Stimulated activated CD8-positive, alpha-beta memory T cell treated with anti-CD3 and anti-CD28 coated beads, Interleukin-12 subunit alpha, Interleukin-12 subunit beta, amount 100 ng/mL, for 4 hours (primary cell): ENCODE data around the gene PDE6D.
A peak's percentile ranks its signal among the peaks of the same experiment; 100 is the strongest.

Source experiments
- DNase-seq: peaks from one replicate; pipeline ENCODE4 v3.0.0-alpha.2; 2020; ENCODE audit warnings: low read depth

PDE6D gene

DNA sequence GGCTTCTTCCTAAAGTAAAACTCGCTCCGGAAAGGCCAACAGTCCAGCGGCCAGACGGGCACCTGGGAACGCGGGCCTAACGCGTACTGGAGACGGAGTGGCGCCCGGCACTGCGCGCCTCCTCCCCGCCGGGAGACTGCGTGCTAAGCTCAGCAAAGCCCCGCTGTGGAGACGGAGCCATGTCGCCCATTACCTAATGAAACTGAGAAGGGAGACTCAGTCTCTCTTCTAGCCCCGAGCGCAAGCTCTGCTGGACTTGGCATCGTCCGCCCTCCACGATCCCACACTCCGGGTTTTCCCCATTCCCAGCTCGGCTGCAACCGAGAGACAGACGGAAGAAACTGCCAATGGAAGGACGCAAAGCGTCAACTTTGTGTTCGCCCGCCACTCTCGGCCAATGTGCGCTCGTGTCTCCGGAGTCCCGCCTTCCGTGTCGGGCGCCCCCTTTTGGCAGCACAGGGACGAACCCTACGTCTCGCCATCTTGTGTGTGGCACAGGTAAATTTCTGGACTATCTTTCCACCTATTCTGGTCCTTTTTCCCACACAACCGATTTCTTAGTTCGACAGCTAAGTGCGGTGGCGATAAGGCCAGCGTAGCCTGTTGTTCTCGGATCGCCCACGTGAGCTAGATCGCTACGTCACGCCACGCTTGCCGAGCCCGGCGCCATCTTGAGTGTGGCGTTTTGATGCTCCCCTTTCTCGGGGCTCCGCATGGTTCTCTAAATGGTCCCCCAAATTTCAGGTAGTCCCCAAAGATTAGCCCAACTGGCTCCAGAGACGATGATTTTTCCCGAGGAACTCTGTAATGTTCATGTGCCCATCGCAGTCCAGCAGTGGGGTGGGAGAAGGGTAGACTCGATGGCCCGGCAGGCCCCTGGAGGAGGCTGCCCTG is 74.1 kb downstream of the PDE6D start:
- DNase-seq = peak; percentile 91

- no peak for DNase-seq
Observed at GRCh38 chr2:231704017-231704416, 77.1 kb downstream of the PDE6D start.

DNA sequence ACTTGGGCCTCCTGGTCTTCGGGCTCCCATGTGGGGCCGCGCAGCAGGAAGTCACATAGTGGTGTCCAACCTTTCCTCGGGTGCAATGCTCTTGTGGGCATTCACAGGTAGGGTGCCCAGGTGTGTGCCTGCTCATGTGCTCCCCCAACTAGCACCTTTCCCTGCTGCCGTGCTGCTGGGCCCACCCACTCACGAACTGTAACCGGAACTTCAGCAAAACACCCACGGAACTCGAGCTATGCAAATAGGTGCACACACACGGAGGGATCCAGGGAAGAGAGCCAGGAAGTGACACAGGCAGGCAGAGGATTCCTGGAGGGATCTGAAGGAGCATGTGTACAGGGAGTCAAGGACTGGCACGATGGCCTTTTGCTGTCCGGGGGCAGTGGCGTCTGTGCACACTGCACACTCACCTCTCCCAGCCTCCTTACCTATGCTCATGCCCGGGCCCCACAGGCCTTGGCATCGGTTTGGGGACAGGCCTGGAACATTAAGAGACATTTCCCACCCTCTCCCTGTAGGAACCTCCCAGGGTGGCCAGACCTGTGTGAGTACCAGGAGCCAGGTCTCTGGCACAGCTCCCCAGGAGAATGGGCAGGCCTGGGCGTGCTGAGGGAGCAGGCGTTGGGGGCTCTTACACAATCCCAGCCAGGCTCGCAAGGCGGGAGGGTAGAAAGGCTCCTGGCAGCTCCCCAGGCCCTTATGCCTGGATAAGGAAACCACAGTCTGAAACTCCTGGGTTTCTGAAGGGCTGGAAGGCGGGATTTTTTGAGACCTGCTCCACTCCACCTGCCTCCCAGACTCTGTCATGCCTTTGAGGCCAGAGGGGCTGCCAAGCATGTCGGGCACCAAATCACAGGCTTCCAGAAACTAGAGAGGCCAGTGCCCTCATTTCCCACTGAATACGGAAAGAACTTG is 79.4 kb downstream of the PDE6D start:
- DNase-seq = no peak

GRCh38 chr2:231699006-231699405 is 82.1 kb downstream of the PDE6D start:
- DNase-seq = no peak

DNA sequence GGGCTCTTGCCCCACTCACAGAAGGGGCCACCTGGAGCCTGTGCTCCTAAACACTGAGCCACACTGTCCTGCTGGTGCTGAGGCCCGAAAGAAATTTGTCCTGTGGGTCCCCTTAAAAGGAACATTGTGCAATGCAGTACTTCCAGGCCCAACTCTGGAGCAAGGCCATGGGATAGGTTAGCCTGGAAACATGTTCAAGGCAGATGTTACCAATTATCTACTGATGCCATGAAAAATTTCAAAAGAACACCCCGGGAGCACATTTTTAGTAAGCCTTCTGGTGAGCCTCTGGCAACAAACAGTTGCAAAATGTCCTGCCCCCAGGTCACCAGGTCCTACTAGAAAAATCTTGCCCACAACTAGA is 85.1 kb downstream of the PDE6D start:
- no peak for DNase-seq

DNA sequence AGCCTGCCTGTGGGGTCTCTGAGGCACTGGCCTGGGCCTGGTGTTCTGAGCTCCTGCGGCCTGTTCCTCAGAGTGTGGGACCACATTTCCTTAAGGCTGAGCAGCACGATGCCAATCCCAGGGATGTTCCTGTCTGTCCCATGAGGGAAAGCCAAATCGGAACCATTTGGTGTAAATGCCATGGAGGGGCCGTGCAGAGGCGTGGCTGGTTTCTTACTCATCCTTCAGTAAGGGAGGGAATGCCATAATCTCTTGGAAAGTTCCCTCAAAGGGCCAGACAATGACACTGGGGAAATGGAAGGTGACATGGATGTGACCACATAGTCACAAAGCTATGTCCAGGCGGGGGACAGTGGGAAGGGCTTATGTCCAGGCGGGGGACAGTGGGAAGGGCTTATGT is 87.1 kb downstream of the PDE6D start:
- DNase-seq = no peak

GRCh38 chr2:231692847-231693246 is 88.2 kb downstream of the PDE6D start:
- no peak for DNase-seq

- no peak for DNase-seq
Observed at GRCh38 chr2:231691251-231691772, 89.8 kb downstream of the PDE6D start.

DNA sequence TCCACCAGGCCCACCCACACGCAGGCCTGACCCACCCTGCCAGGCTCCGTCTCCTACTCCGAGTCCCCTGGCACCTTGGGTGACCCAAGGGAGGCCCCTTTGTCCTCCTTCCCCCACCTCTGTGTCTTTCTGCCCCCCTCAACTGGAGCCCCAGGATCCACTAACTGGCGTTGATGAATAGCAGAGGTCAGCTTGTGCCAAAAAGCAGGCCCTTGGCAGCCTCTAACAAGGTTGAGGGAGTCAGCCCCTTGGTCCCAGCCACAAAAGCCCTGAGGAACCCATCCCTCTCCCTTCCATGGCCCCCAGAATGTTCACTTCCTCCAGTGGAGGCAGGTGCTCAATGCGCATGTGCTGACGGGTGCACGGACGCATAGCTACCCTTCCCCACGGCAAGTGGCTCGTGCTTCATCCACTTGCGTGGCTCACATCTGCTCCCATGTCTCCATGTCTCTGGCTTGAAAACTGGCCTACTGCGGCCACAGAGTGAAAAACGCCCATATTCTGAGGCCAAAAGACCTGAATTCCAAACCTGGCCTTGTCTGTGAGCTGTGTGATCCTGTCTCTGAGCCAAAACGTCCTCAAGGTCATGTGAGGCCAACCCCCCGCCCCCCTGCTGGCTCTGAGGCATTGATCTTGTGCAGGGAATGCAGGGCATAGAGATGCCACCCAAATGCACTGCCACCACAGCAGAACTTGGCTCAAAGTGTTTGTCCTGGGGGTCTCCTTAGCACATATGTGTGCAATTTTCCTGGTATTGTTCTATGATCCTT is 91.8 kb downstream of the PDE6D start:
- no peak for DNase-seq

GRCh38 chr2:231688719-231689118 is 92.4 kb downstream of the PDE6D start:
- no peak for DNase-seq

- DNase-seq = no peak
Observed at GRCh38 chr2:231687961-231688360, 93.1 kb downstream of the PDE6D start.

GRCh38 chr2:231687133-231687852 is 93.8 kb downstream of the PDE6D start:
- DNase-seq = peak; percentile 45

GRCh38 chr2:231686192-231687100 is 94.6 kb downstream of the PDE6D start:
- DNase-seq = no peak

DNA sequence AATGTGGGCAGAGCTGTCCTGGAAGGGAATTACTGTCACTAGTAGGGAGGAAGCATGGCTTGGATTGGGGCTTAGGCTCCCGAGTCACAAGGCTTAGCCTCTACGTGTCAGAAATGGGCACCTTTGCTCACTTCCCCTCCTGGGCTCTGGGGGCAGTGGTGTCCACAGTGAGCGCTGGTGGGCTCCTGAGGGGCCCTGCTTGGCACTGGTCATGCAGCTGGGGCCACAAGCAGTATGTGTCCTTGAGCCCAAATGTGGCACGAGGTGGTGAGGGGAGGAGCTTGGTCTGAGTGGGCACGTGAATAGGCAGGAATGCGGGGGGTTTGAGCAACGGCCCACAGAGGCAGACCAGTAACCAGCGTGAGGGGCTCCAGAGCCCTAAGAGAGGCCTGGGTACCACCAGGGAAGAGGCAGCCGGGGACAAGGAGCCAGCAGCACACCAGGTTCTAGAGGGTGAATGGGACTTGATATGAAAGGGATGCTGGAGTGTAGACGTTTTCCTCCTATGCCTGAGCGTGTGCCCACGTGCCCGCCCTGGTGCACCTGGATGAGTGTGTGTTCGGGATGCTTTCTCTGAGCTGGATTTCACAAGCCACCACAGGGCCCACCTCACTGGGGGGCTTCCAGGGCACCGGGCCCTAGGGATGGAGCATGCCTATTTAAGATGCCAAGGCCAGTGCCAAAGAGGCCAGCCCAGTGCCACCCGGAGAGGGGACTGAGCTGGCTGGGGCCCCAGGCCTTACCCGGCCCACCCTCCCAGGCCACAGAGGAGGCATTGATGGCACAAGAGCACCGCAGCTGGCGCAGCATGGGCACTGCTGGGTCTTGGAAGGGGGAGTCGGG is 95.5 kb downstream of the PDE6D start:
- no peak for DNase-seq

DNA sequence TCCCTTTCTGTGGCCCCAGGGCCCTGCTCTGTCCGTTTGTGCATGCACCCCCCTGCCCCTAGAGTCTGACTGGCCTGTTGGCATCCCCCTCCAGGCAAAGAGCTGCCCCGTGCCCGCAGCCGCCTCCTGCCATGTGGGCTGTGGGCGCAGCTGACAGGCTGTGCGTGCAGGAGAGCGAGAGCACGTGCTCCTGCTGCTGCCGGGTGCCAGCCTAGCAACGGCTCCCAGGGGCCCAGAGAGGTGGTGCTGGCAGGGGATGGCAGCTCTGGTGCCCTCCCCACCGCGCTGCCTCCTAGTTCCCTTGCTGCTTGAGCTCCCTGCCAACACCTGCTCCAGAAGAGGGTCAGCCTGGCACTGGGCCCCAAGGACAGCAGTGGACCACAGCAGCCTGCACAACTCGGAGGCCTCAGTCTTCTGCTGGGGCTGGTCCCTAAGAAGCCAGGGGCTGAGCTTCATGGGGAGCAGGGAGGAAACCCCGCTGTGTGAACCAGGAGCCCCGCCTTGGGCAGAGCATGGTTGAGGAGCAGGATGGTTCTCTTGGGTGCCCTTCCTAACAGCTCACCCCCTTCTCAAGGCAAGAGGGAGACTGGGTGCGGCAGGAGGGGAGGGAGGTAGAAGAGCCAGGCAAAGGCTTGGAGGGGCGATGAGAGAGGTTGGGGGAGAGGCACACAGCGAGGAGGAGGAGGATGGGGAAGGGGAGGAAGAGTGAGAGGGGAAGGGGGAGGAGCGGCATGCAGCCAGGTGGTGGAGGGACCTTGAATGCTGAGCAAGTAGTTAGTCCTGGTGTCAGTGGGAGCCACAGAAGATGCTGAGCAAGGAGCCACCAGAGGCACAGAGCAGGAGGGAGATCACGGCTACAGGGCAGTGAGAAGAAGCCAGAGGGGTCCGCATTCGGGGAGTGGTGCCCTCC is 96.5 kb downstream of the PDE6D start:
- DNase-seq = no peak

GRCh38 chr2:231683292-231684235 is 97.5 kb downstream of the PDE6D start:
- no peak for DNase-seq
